Measurements from ENCODE around the gene ELAVL3.
A peak's percentile ranks its signal among the peaks of the same experiment; 100 is the strongest.

The ELAVL3 gene

DNA sequence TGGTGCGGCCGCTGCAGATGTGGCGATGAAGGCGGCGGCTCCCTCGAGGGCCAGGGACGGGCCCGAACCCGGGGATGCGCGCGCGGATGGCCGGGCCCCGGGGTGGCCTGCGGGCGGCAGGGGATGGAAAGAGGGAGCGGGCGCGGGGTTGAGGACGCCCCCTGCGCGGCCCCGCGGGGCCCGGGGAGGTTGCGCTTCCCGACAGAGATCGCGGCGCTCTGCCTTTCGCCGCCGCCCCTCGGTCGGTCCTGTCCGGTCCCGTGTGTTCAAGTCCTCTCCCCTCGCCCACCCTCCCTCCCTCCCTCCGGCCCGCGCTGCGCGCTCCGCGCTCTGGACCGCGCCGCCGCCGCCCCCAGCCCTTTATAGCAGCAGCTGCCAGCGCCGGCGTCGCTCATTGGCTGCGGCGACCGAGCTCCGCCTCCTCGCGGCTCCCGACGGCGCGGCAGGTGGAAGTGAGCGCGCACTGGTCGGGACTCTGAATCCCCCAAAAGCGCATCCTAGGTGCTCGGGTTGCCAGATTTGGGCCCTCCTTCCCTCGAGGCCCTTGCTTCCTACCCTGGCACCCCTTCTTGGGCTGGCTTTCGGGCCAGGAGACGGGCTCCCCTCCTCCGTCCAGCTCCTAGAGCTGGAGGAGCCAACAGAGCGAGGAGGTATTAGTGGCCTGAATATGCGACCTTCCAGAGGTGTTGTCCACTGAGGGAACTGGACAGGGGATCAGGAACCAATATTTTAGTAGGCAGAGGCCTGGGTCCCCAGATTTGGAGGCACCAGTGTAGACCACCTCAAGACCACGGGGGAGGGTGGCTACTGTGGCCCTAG, at the start of gene ELAVL3:
TSS of gene ELAVL3 (minus strand) at position 332 of the 819 bp plus-strand sequence. CDS start 438 bp downstream, outside the sequence.
- no peak for DNase-seq (ENCODE audit: low read depth in 2 of 2)

DNA sequence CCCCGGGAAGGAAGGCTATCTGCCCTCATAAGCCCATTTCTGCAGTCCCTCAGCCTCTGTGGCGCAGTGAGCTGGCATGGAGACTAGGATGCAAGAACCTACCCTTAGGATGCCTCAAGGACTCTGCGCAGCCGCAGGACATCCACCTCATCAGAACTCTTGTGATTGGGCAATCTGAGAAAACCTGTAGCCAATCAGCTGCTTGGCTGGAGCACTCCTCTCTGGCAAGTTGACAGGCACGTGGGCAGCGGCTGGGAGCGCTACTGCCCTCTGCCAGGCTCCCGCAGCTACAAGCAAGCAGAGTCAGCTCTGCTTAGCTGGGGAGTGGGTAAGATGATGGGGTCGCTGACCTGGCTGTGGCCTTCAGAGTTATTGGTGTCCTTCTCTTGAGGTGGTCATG, 49.6 kb upstream of the ELAVL3 start:
- peak; percentile 46 to 47 for DNase-seq (ENCODE audit: low read depth in 2 of 2)

DNA sequence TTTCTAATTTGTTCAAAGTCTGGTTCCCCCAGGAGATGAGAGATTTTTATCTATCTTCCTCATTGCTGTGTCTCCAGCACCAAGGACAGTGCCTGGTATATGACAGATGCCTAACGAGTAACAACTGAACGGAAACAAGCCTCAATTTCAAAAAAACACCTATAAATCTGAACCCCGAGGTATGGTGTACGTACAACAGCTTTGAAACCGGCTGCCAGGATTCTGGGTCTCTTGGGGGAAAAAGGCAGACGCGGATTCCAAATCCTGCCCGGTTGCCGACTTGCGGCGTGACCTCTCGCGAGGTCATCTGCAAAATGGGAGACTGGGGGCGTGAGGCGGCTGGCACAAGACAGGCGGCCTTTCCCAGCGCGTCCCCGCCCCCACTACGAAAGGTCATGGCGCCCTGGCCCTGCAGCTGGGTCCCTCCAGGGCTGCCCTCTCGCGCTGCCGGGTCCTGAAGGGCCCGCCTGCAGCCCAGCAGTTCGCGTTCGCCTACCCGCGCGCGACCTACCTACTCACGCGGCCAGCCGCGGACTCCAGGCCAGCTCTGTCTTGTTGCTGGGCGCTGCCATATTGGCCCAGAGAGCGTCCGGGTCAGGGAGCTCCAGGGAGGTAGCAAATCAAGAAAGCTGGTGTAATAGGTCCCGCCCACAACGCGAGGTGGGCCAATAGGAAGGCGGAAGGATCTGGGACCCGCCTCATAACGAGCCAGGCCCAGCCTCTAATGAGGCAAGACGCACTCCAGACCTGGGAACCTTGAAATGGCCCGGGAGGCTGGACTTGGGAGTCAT, 47.9 kb upstream of the ELAVL3 start, which contains the start of gene ECSIT:
TSS of gene ECSIT (minus strand) at position 584 of the 791 bp plus-strand sequence. CDS start 9,964 bp downstream, outside the sequence.
- peak; percentile 90 to 93 for DNase-seq (ENCODE audit: low read depth in 2 of 2)

DNA sequence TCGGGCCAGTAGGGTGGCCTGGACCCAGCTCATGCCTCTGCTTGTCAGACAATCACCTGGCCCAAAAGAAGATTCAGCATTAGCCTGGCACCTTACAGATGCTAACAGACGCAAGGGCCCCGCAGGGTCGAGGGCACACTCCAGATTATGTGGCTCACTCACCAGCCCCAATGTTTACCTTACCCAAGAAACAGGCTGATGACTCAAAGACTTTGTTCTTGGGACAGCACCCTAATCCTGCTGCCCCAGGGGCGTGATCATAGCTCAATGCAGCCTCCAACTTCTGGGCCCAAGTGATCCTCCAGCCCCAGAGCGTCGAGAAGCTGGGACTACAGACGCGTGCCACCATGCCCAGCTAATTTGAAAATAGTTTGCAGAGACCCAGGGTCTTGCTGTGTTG, 38.3 kb upstream of the ELAVL3 start:
- no peak for DNase-seq (ENCODE audit: low read depth in 2 of 2)

DNA sequence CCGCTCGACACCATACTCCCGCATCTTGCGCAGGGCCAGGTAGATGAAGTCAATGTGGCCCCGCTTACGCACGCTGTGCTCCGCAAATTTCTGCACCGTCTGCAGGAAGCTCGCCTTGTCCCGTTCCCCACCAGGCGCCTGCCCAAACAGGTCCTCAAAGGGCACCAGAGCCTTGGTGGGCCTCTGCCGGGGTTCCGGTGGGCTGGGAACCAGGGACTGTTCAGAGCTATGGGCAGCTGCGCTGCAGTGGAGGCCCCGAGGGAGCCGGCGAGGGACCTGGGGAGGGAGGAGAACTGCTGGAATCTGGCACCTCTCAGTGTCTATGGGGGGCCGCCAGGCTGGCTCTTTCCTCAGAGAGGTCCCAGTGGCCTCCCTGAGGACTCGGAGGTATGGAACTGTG, 33.1 kb upstream of the ELAVL3 start:
- DNase-seq (ENCODE audit: low read depth in 2 of 2), result no peak

DNA sequence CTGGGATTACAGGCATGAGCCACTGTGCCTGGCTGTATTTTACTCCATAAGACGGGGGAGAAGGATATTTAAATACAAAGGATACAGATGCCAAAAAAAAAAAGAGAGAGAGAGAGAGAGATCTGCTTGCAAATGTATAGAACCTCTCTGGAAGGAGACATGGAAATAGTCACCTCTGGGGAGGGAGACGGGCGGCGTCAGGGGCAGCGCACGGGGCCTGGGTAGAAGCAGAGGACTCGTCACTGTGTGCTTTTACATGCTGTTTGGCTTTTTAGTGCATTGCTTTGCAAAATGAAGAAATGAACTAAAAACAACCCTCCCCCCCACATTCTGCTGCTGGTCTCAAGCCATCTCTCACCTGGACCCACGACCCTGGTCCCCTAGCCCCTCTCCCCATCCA, 29.6 kb upstream of the ELAVL3 start:
- no peak for DNase-seq (ENCODE audit: low read depth in 2 of 2)

DNA sequence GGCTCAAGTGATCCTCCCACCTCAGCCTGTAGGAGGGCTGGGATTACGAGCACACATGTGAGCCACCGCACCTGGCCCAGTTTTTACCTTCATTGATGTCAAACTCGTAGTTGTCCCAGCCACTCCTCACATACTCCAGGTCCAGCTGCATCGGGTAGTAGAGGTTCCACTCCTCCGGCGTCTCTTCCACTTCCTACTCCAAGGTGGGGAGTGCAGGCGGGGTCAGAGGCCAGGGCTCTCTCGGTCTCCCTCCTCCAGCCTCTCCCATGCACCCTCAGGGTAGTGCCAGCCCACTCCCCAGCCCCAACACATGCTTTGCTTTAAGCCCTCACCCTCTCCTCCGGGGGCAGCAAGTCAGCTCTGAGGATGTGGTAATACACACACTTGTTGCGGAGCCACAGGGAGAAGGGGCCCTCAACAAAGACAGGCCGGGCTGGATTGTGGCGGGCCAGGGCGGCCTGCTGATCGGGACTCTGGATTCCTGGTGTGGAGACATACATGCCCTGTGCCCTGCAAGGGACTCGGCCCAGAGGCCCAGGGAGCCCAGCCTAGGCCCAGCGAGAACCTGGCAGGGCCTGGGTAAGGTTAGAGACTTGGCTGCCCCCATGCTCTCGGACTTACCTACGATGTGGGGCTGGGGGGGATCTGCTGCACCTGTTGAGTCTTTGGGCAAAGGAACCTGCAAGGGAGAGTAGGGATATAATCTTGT, 26.7 kb upstream of the ELAVL3 start:
- no peak for DNase-seq (ENCODE audit: low read depth in 2 of 2)

DNA sequence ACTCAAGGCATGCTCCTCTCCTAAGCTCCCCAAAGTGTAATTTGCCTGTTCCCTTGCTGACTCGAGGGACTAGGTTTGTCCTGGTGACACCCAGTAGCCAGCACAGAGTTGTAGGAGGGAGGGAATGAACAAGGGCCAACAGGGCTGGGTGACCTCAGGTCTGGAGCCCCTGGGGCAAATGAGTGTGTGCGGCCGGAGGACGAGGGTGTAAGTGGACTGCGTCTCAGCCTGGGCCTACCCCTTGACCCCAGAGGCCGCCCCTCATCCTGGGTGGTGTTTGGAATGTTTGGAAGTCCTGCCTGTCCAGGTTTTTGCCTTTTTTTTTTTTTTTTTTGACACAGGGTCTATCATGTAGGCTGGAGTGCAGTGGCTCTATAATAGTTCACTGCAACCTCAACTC, 26.1 kb upstream of the ELAVL3 start:
- no peak for DNase-seq (ENCODE audit: low read depth in 2 of 2)

DNA sequence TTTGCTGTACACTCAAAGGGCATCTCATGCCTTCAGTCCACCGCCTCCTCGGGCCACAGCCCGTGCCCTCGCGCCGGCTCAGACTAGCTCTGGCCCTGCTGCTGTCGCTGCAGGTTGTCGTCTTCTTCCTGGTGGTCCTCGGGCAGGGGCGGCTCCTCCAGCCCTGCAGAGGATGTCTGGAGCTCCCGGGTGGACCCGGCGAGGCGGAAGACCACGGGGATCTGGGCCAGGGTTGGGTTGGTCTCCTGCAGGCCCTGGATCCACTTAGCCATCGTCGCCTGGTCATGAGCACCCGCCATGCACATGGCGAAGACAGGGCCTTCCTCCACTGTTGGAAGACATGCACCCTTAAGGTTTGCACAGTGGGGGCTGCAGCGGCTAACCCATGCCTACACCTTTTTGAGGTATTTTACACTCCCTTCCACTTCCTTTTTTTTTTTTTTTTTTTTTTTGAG, 25.3 kb upstream of the ELAVL3 start:
- DNase-seq (ENCODE audit: low read depth in 2 of 2), result no peak

DNA sequence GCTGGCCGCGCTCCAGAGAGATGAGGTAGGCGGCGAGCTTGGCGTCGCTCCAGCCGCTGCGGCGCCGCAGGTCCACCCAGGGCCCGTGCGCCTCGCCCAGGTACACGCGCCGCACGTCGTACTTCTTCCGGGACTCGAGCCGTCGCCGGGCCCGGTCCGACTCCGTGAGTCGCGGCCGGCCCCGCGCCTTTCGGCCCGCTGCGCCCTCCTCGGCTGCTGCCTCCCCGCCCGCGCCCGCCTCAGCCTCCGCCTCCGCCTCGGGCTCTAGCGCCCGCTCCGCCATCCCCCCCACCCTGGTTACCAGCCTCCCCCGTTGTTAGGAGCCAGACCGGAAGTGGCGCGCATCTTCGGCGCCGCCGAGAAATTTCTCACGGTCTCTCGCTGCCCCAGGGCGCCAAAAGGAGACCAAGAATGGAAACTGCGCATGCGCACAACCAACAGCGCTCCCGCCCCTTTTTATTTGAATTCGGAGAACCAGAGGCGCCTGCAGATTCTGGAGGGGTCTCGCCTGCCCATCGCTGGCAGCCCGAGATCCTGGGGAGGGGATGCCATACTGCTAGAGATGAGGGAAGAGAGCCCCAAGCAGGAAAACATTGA, 24.8 kb upstream of the ELAVL3 start, which contains the start of gene ZNF653:
TSS of gene ZNF653 (minus strand) at position 336 of the 597 bp plus-strand sequence. CDS start at position 283, 53 bp downstream.
- peak; percentile 90 to 93 for DNase-seq (ENCODE audit: low read depth in 2 of 2)

DNA sequence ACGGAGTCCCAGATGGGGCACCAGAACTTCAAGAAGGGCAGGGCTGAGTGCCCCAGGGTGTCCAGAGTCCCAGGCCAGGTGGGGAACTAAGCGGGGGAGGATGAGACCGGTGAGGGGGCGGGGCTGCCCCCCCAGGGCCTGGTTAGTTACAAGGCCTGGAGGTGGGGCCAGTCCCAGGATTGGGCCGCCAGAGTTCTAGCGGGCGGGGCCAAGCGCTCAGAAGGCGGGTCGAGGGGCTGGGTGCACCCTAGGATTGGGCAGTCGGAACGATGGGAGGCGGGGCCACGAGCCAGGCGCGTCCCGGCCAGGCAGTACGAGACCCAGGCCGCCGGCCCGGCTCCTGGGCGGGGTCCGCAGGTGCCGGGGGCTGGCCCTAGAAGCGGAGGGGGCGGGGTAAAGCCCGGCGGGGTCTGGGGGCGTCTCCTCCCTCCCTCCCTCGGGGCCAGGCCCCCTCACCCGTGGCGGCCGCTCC, 24.2 kb upstream of the ELAVL3 start:
- peak; percentile 95 to 97 for DNase-seq (ENCODE audit: low read depth in 2 of 2)

DNA sequence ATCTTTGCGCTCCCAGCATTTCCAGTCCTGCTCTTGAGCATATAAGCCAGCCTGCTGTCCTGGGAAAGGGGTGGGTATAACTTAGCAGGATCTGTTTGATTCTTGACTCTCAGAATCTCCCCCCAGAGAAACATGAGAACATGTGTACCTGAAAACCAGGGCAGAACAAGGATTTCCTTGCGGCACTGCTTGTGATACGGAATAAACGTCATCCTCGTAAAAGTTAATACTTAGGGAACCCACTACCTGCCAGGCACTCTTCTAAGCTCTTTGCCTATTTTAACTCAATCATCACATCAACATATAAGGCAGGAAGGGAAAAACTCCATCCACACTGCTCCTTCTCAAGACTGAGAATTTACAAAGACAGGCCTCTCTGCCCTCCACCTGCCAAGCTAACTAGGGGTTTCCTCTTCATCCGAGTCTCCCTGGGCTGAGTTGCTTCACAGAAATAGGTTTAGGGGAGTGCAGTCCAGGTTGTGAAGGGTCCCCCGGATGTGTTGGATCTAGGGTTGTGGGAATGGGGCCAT, 23.7 kb upstream of the ELAVL3 start:
- DNase-seq (ENCODE audit: low read depth in 2 of 2), result no peak

DNA sequence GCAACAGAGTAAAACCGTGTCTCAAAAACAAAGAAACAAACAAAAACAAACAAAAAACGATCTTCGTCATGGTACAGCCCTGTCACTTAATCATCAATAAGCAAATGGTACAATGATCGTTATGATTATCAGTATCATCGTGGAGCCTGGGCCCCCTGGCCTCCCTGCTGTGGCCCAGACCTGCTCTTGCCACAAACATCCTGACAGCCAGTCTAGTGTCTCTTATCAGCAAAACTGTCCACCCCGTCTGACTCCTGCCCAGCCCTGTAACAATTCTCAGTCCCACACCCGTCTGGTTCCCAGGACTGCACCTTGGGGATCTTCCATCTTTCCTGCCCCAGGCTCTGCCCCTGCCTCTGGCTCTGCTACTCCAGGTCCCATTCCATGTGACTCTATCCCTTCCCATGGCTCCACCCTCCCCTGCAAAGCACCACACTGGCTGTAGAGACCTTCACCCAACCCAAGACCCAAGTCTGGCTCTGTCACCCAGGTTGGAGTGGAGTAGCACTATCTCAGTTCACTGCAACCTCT, 19.1 kb upstream of the ELAVL3 start:
- no peak for DNase-seq (ENCODE audit: low read depth in 2 of 2)

DNA sequence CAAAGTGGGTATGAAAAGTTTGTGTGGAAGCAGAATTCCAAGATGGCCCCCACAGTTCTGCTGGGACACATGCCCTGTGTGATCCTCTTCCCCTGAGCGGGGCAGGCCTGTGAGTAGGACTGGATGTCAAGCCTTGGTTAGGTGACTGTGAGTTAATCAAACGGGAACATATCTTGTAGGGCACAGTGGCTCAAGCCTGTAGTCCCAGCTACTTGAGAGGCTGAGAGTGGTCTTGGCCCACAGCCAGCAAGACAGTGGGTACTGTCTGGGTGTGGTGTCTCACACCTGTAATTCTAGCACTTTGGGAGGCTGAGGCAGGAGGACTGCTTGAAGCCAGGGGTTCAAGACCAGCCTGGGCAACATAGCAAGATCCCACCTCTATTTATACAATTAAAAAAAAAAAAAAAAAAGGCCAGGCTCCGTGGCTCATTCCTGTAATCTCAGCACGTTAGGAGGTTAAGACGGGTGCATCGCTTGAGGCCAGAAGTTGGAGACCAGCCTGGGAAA, 18.4 kb upstream of the ELAVL3 start:
- no peak for DNase-seq (ENCODE audit: low read depth in 2 of 2)

DNA sequence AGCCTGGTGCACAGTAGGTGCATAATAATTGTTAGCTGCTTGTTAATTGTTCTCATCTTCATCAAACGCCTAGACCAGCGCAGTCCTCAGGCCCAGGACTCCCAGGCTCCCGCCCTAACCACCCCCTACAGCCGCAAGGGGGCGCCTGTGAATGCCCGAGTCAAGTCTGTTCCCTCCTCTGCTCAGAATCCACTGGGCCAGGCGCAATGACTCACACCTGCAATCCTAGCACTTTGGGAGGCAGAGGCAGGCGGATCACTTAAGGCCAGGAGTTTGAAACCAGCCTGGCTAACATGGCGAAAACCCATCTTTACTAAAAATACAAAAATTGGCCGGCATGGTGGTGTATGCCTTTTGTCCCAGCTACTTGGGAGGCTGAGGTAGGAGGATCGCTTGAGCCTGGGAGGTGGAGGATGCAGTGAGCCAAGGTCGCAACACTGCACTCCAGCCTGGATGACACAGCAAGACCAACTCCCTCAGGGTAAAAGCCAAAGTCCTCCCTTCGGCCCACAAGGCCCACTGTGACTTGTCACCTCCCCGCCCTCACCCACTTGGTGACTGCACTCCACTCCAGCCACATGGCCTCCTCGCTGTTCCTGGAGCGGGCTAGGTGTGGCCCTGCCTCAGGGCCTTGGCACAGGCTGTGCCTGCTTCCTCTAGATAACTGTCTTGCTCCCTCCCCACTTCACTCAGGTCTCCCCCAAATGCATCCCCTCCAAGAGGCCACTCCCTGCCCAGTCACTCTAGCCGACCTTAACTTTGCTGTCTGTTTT, 15.7 kb upstream of the ELAVL3 start:
- peak; percentile 61 to 72 for DNase-seq (ENCODE audit: low read depth in 2 of 2)

DNA sequence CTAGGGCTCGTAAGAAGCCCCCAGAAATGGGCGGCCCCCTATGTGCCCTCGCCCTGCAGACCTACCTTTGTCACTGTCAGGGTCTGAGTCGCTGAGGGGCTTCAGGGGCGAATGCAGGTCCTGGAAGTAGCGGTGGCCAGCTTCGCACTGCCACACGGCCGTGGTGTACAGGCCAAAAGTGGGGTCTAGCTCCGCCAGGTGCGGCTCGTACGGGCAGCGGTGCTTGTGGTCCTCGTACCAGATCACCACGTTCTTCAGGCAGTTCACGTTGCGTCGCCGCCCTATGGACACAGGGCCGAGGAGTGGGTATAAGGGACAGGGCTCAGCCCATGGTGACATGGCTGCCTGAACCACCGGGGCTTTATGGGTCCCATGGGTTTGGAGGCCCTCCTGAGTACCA, 15.0 kb upstream of the ELAVL3 start:
- DNase-seq (ENCODE audit: low read depth in 2 of 2), result no peak

DNA sequence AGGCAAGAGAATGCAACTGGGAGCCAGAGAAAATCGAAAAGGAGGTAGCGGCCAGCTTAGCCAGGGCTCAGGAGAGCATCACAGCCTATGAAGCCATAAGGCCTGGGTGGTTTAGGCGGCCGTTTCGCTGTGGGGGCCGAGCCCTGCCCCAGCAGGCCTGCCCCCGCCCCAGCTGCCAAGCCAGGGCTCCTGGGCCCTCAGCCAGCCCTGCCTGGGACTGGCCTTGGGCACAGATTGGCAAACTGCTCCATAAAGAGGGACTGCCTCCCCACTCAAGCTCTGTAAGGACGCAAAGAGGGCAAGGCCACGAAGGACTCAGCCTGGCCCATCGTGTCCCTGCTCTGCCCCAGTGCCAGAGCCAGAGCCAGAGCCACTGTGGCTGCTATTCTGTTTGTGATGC, 14.6 kb upstream of the ELAVL3 start:
- DNase-seq (ENCODE audit: low read depth in 2 of 2), result no peak

DNA sequence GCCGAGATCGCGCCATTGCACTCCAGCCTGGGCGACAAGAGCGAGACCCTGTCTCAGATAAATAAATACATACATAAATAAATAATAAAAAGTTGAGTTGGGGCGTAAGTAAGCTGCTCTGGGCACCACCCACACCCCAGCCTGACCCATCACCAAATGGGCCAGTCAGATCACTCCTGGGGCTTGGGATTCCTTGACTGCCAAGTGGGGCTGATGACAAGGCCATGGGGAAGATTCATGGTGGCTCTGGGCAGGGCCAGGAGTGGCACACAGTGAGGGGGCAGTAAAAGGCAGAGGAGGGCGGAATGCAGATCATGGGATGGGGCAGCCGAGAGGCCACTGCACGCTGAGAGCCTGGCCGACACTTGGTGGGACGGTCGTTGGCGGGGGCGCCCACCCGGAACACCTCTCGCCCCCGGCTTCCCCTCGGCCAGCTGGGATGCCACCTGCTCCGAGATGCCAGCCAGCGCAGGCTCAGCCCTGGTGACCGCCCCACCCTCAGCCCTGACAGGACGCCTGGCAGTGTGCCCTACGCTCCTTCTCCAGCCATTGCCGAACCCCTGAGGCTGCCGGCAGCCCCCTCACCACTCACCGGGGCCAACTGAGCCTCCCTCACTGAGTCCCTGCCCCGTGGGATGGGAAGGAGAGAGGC, 13.9 kb upstream of the ELAVL3 start:
- no peak for DNase-seq (ENCODE audit: low read depth in 2 of 2)

DNA sequence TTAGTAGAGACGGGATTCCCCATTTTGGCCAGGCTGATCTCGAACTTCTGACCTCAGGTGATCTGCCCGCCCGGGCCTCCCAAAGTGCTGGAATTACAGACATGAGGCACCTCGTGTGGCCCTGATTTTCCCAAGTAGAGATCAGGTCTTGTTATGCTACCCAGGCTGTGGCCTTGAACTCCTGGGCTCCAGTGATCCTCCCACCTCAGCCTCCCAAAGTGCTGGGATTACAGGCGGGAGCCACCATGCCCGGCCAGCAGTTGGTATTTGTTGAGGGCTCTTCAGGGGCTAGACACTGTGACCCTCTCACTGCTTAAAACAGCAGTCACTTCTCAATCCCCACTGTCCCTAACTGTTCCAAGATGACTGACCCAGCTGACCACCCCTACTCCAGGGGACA, 8.5 kb upstream of the ELAVL3 start:
- DNase-seq (ENCODE audit: low read depth in 2 of 2), result no peak

Measured in stimulated activated CD4-positive, alpha-beta T cell treated with anti-CD3 and anti-CD28 coated beads, Interleukin-4, amount 100 ng/mL, for 48 hours (primary cell).